K562 (cell line): ENCODE measurements around the gene ASB2. TPM values are rescaled to one million over a fixed set of nuclear protein-coding genes. Genes with fewer than 3 reads are reported as not detected.

Experiments
- PTRF ChIP-seq: fragments of 450-650 bp; IDR thresholded peaks from 2 replicates; pipeline ENCODE4 v1.6.1; 2016; ENCODE audit warnings: mild to moderate bottlenecking, missing genetic modification characterization, missing compliant biosample characterization
- TCF7L2 ChIP-seq: fragments of 150-350 bp; IDR thresholded peaks from 2 replicates; pipeline ENCODE4 v1.6.1; 2016; ENCODE audit warnings: low read depth, mild to moderate bottlenecking, low read length, moderate library complexity
- polyA plus RNA-seq, 8 experiments: library from polyadenylated mRNA; depleted of rRNA in 4 of 8; stranded (reverse) in 5 of 8; unstranded in 3 of 8; fragments of >200 nt; fragmentation: Nextera tagmentation in 2 of 8; fragmentation: Illumina TruSeq in 1 of 8; extraction: Ambion mirVana in 2 of 8; extraction: Trizol in 1 of 8; gene quantifications; 2 replicates each; pipeline versions ENCODE4 v1.2.1 to v1.2.3, GENCODE V29; 2011 to 2014; ENCODE audit warnings: inconsistent platforms in 1 of 8, missing spikeins in 1 of 8
- total RNA-seq, 7 experiments: library from RNA; depleted of rRNA in 6 of 7; stranded (reverse); fragments of >200 nt in 6 of 7; fragmentation: Illumina TruSeq in 2 of 7; extraction: Trizol in 2 of 7; gene quantifications; 2 replicates each; pipeline versions ENCODE4 v1.2.1 to v1.2.3, GENCODE V29; 2011 to 2021; ENCODE audit warnings: low replicate concordance in 1 of 7
- TF ChIP-seq, protein P1 (sequence below), 2 experiments: fragments of 450-650 bp; IDR thresholded peaks; 2 replicates each; pipeline ENCODE4 v1.6.1; 2016; ENCODE audit warnings: mild to moderate bottlenecking in 2 of 2, borderline replicate concordance in 1 of 2, low read depth in 1 of 2, moderate library complexity in 1 of 2
- TF ChIP-seq, protein P2 (sequence below): fragments of 450-650 bp; IDR thresholded peaks from 2 replicates; pipeline ENCODE4 v1.6.1; 2016; ENCODE audit warnings: low read depth
- TF ChIP-seq, protein P3 (sequence below): sonication (generic); IDR thresholded peaks from 2 replicates; pipeline ENCODE4 v1.6.1; 2016

The ASB2 gene
- total and polyA plus RNA-seq, 9 of the 15 experiments (the other 6 are each of a cell fraction or from before 2014, with no cell fraction given) = not detected

DNA sequence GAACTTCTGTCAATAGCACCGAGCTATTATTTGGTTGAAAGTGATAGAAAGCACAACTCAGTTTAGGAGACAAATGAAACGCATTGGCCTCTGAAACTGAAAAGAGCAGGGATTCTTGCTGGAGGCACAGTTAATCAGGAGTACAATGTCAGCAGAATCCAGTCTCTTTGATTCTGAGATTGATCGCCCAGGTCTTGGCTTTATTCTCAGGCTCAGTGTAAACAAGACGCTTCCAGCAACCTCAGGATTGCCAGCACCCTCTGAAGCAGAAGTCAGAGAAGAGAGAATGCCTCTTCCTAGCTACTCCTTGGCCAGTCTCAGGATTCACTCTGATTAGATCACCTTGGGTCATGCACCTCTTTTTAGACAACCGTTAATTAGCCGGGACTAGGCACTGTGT lies 38.0 kb upstream of the ASB2 start (continued):
- TF ChIP-seq, protein P1, sequence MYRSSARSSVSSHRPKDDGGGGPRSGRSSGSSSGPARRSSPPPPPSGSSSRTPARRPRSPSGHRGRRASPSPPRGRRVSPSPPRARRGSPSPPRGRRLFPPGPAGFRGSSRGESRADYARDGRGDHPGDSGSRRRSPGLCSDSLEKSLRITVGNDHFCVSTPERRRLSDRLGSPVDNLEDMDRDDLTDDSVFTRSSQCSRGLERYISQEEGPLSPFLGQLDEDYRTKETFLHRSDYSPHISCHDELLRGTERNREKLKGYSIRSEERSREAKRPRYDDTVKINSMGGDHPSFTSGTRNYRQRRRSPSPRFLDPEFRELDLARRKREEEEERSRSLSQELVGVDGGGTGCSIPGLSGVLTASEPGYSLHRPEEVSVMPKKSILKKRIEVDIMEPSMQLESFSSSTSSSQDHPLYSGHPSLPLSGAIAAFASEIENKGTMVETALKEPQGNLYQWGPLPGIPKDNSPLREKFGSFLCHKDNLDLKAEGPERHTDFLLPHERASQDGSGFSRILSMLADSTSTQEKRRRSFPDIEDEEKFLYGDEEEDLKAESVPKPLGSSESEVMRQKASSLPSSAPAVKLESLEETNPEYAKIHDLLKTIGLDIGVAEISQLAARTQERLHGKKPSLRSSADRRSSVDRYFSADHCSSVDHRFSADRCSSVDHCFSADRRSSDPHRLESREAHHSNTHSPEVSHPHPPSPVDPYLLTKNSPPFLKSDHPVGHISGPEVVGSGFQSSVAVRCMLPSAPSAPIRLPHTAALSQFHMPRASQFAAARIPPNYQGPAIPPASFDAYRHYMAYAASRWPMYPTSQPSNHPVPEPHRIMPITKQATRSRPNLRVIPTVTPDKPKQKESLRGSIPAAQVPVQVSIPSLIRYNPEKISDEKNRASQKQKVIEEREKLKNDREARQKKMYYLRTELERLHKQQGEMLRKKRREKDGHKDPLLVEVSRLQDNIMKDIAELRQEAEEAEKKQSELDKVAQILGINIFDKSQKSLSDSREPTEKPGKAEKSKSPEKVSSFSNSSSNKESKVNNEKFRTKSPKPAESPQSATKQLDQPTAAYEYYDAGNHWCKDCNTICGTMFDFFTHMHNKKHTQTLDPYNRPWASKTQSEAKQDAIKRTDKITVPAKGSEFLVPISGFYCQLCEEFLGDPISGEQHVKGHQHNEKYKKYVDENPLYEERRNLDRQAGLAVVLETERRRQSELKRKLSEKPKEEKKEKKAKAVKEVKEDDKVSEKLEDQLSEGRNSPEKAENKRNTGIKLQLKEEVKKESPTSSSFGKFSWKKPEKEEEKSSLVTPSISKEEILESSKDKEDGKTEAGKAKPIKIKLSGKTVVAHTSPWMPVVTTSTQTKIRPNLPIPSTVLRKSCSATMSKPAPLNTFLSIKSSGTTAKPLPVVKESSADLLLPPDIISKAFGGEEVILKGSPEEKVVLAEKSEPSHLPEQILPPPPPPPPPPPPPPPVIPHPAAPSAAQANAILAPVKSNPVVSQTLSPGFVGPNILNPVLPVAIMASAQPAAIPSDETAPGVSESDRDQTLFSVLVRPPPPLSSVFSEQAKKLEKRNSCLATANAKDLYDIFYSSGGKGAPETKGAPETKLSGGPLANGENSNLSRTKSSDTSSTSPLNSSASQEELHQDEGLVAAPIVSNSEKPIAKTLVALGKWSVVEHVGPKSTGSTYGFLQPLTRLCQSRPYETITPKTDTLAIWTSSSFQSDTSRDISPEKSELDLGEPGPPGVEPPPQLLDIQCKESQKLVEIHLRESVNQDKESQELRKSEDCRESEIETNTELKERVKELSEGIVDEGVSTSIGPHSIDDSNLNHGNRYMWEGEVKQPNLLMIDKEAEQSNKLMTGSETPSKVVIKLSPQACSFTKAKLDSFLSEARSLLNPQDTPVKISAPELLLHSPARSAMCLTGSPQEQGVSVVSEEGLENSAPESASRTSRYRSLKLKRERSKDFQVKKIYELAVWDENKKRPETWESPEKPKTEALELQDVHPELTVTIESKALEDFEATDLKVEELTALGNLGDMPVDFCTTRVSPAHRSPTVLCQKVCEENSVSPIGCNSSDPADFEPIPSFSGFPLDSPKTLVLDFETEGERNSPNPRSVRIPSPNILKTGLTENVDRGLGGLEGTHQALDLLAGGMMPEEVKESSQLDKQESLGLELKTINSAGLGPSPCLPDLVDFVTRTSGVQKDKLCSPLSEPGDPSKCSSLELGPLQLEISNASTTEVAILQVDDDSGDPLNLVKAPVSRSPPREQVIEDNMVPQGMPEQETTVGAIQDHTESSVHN (IDR thresholded peaks at IDR 0.05; ENCODE audit: borderline replicate concordance in 1 of 2, low read depth in 1 of 2) = no peak
- TF ChIP-seq TCF7L2 (no peak), PTRF (tag) (no peak)
- TF ChIP-seq, protein P2, sequence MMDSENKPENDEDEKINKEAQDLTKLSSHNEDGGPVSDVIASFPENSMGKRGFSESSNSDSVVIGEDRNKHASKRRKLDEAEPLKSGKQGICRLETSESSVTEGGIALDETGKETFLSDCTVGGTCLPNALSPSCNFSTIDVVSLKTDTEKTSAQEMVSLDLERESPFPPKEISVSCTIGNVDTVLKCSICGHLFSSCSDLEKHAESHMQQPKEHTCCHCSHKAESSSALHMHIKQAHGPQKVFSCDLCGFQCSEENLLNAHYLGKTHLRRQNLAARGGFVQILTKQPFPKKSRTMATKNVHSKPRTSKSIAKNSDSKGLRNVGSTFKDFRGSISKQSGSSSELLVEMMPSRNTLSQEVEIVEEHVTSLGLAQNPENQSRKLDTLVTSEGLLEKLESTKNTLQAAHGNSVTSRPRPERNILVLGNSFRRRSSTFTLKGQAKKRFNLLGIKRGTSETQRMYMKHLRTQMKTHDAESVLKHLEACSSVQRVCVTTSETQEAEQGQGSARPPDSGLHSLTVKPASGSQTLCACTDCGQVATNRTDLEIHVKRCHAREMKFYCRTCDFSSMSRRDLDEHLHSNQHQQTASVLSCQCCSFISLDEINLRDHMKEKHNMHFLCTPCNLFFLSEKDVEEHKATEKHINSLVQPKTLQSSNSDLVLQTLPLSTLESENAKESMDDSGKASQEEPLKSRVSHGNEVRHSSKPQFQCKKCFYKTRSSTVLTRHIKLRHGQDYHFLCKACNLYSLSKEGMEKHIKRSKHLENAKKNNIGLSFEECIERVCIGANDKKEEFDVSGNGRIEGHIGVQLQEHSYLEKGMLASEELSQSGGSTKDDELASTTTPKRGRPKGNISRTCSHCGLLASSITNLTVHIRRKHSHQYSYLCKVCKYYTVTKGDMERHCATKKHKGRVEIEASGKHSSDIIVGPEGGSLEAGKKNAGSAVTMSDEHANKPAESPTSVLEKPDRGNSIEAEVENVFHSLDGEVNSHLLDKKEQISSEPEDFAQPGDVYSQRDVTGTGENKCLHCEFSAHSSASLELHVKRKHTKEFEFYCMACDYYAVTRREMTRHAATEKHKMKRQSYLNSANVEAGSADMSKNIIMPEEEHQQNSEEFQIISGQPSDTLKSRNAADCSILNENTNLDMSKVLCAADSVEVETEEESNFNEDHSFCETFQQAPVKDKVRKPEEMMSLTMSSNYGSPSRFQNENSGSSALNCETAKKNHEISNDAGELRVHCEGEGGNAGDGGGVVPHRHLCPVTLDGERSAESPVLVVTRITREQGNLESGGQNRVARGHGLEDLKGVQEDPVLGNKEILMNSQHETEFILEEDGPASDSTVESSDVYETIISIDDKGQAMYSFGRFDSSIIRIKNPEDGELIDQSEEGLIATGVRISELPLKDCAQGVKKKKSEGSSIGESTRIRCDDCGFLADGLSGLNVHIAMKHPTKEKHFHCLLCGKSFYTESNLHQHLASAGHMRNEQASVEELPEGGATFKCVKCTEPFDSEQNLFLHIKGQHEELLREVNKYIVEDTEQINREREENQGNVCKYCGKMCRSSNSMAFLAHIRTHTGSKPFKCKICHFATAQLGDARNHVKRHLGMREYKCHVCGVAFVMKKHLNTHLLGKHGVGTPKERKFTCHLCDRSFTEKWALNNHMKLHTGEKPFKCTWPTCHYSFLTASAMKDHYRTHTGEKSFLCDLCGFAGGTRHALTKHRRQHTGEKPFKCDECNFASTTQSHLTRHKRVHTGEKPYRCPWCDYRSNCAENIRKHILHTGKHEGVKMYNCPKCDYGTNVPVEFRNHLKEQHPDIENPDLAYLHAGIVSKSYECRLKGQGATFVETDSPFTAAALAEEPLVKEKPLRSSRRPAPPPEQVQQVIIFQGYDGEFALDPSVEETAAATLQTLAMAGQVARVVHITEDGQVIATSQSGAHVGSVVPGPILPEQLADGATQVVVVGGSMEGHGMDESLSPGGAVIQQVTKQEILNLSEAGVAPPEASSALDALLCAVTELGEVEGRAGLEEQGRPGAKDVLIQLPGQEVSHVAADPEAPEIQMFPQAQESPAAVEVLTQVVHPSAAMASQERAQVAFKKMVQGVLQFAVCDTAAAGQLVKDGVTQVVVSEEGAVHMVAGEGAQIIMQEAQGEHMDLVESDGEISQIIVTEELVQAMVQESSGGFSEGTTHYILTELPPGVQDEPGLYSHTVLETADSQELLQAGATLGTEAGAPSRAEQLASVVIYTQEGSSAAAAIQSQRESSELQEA = no peak
- TF ChIP-seq, protein P3, sequence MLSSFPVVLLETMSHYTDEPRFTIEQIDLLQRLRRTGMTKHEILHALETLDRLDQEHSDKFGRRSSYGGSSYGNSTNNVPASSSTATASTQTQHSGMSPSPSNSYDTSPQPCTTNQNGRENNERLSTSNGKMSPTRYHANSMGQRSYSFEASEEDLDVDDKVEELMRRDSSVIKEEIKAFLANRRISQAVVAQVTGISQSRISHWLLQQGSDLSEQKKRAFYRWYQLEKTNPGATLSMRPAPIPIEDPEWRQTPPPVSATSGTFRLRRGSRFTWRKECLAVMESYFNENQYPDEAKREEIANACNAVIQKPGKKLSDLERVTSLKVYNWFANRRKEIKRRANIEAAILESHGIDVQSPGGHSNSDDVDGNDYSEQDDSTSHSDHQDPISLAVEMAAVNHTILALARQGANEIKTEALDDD = no peak
- TF ChIP-seq, all 486 proteins: peak for 0
